ENCODE measurements around the gene FKBP14. TPM values are rescaled to one million over a fixed set of nuclear protein-coding genes. Genes with fewer than 3 reads are reported as not detected.
A peak's percentile ranks its signal among the peaks of the same experiment; 100 is the strongest.

Gene FKBP14
- total RNA-seq, 1 experiment from 2014 or later = 7.1 TPM

GRCh38 chr7:30003098-30003497, 23.4 kb downstream of the FKBP14 start:
- in situ Hi-C loops (cut with HindIII; ENCODE audit: low pct_unique_long_range_greater_than_20kb, low sequenced_read_pairs) = no loop called here
- DNase-seq (ENCODE audit: low read depth) = no peak

GRCh38 chr7:30001998-30002397, 24.5 kb downstream of the FKBP14 start:
- in situ Hi-C loops (cut with HindIII; ENCODE audit: low pct_unique_long_range_greater_than_20kb, low sequenced_read_pairs) = no loop called here
- no peak for DNase-seq (ENCODE audit: low read depth)

GRCh38 chr7:29998489-29998888, 28.0 kb downstream of the FKBP14 start:
- no peak for DNase-seq (ENCODE audit: low read depth)
- in situ Hi-C loops (cut with HindIII; ENCODE audit: low pct_unique_long_range_greater_than_20kb, low sequenced_read_pairs) = no loop called here

DNA sequence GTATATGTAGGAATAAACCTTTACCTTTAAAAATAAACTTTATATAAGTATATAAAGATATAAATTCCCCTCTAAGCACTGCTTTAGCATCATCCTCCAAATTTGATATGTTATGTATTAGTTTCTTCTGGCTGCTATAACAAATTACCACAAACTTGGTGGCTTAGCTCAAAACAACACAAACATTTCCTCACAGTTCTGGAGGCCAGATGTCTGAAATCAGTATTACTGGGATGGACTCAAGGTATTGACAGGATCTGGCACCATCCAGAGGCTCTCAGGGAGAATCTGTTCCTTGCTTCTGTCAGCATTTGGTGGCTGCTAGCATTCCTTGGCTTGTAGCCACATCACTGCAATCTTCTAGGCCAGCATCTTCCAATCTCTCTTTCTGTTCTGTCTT, 30.2 kb downstream of the FKBP14 start:
- in situ Hi-C loops (cut with HindIII; ENCODE audit: low pct_unique_long_range_greater_than_20kb, low sequenced_read_pairs) = no loop called here

DNA sequence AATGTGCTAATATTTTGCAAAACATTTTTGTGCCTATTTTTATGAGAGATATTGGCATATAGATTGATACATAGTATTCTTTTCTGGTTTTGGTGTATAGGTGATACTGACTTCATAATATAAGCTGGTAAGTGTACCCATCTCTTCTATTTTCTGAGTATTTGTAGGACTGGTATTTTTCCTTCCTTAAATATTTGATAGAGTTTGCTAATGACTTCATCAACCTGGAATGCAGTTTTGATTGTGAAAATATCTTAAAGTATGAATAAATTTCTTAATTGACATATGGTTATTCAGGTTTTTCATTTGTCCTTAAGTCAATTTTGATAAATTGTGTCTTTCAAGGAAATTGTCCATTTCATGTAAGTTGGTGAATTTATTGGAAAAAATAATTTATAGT, 30.9 kb downstream of the FKBP14 start:
- in situ Hi-C loops (cut with HindIII; ENCODE audit: low pct_unique_long_range_greater_than_20kb, low sequenced_read_pairs) = no loop called here

More for the DNA sequence above, 30.2 kb downstream of the FKBP14 start:
- no peak for DNase-seq (ENCODE audit: low read depth)

DNA sequence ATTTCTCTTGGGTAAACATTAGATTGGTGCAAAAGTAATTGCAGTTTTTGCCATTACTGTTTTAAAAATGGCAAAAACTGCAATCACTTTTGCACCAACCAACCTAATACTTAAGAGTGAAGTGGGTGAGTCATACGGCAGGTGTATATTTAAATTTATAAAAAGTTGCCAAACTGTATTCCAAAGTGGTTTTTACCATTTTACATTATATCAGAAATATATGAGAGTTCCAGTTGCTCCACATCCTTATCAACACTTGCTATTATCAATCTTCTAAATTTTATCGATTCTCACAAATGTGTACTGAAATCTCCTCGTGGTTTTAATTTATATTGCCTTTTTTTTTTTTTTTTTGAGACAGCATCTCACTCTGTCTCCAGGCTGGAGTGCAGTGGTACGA, 33.4 kb downstream of the FKBP14 start:
- DNase-seq (ENCODE audit: low read depth) = no peak
- in situ Hi-C loops (cut with HindIII; ENCODE audit: low pct_unique_long_range_greater_than_20kb, low sequenced_read_pairs) = no loop called here

More for the DNA sequence above, 30.9 kb downstream of the FKBP14 start:
- no peak for DNase-seq (ENCODE audit: low read depth)

- in situ Hi-C loops (cut with HindIII; ENCODE audit: low pct_unique_long_range_greater_than_20kb, low sequenced_read_pairs) = no loop called here
- no peak for DNase-seq (ENCODE audit: low read depth)
Measured at GRCh38 chr7:29991937-29992336, 34.6 kb downstream of the FKBP14 start.

- DNase-seq (ENCODE audit: low read depth) = no peak
- in situ Hi-C loops (cut with HindIII; ENCODE audit: low pct_unique_long_range_greater_than_20kb, low sequenced_read_pairs) = no loop called here
Measured at GRCh38 chr7:29990931-29991330, 35.6 kb downstream of the FKBP14 start.

DNA sequence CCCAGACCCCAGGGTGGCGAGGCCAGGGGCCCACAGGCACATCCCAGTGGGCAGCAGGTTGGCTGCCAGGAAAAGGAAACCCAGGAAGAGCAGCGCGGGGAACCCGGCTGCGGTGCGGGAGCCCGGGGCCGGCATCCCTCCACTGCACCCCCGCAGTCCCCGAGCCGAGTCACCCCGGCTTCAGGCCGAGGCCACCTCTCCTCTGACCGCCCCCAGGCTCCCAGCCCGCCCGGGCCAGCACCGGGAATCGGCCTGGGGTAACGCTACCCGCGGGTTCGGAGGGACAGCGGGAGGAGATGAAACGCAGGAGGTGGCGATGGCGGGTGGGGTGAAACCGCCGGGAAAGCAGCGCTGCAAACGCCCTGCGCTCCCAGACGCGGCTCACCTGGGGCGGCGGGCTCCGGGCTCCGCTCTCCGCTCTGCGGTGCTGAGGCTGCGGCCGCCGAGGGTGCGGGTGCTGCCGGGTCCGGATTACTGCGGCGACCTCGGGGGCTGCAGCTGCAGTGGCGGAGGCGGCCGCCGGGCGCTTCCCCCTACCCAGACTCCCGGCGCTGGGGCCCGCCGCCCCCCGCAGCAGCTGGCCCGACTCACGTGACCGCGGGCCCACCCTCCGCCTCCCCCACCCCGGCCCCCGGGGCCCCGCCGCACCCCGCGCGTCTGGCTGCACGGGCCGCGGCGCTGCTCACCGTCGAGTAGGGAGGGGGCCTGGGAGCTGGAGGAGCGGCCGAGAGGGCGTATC, 37.1 kb downstream of the FKBP14 start, which contains the start of gene SCRN1:
TSS of gene SCRN1 (minus strand) at position 545 of the 739 bp plus-strand sequence. CDS start 20,734 bp downstream, outside the sequence.
- in situ Hi-C loops (cut with HindIII; ENCODE audit: low pct_unique_long_range_greater_than_20kb, low sequenced_read_pairs) = no loop called here
- peak; percentile 32 for DNase-seq (ENCODE audit: low read depth)

- peak; percentile 27 for DNase-seq (ENCODE audit: low read depth)
- in situ Hi-C loops (cut with HindIII; ENCODE audit: low pct_unique_long_range_greater_than_20kb, low sequenced_read_pairs) = no loop called here
Measured at GRCh38 chr7:29988424-29989256, 37.9 kb downstream of the FKBP14 start.

- peak; percentile 84 for DNase-seq (ENCODE audit: low read depth)
- in situ Hi-C loops (cut with HindIII; ENCODE audit: low pct_unique_long_range_greater_than_20kb, low sequenced_read_pairs) = no loop called here
Measured at GRCh38 chr7:29987811-29988317, 38.6 kb downstream of the FKBP14 start.

DNA sequence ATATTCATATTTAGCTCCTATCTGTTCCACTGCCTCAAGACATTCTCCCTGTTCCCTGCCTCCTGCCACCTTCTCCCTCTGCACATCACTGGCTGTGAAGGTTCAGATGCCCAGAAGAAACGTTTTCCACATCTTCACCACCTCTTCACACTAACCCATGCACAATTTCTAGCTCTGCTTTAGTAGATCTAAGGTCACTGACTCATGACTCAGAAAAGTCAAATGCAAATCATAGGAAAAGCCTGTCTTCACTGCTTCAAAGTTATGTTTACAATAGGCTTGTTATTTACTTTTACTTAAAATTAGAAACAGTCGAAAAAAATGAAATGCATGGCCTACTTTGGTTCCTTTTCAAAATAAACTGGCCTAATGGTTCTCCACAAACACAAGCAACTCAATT, 39.4 kb downstream of the FKBP14 start:
- in situ Hi-C loops (cut with HindIII; ENCODE audit: low pct_unique_long_range_greater_than_20kb, low sequenced_read_pairs) = no loop called here
- peak; percentile 30 for DNase-seq (ENCODE audit: low read depth)

GRCh38 chr7:29980151-29980550, 46.4 kb downstream of the FKBP14 start:
- no peak for DNase-seq (ENCODE audit: low read depth)
- in situ Hi-C loops (cut with HindIII; ENCODE audit: low pct_unique_long_range_greater_than_20kb, low sequenced_read_pairs) = no loop called here

- in situ Hi-C loops (cut with HindIII; ENCODE audit: low pct_unique_long_range_greater_than_20kb, low sequenced_read_pairs) = no loop called here
- no peak for DNase-seq (ENCODE audit: low read depth)
Measured at GRCh38 chr7:29977886-29978651, 48.4 kb downstream of the FKBP14 start.

GRCh38 chr7:29976673-29977415, 49.7 kb downstream of the FKBP14 start:
- in situ Hi-C loops (cut with HindIII; ENCODE audit: low pct_unique_long_range_greater_than_20kb, low sequenced_read_pairs) = no loop called here
- no peak for DNase-seq (ENCODE audit: low read depth)

- no peak for DNase-seq (ENCODE audit: low read depth)
- in situ Hi-C loops (cut with HindIII; ENCODE audit: low pct_unique_long_range_greater_than_20kb, low sequenced_read_pairs) = no loop called here
Measured at GRCh38 chr7:29976266-29976665, 50.2 kb downstream of the FKBP14 start.

- no peak for DNase-seq (ENCODE audit: low read depth)
- in situ Hi-C loops (cut with HindIII; ENCODE audit: low pct_unique_long_range_greater_than_20kb, low sequenced_read_pairs) = no loop called here
Measured at GRCh38 chr7:29975561-29975960, 50.9 kb downstream of the FKBP14 start.

DNA sequence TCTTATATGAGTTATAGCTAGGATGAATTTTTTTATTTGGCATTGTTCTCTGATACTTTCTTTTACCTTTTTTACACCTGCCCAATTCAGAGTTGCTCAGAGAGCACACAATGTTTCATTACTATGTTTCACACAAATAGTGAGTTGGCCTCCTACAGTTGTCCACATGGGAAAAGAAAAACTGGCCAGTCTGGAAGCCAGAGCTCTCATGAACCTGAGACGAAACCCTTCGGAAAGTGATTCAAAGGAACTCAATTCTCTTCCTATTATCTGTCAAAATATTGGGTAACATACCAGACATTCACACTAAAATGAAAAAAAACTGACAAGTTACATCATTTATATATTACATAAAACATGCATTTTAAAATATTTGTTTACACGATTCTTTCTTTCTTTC, 52.2 kb downstream of the FKBP14 start:
- in situ Hi-C loops (cut with HindIII; ENCODE audit: low pct_unique_long_range_greater_than_20kb, low sequenced_read_pairs) = no loop called here
- no peak for DNase-seq (ENCODE audit: low read depth)
